CD4-positive, alpha-beta T cell (primary cell): ENCODE measurements around the gene MSANTD2. TPM values are rescaled to one million over a fixed set of nuclear protein-coding genes. Genes with fewer than 3 reads are reported as not detected.

Source experiments
- ATAC-seq: fragments of 200-7000 bp; cut with Tn5 transposase; one replicate; pipeline ENCODE4 v1.10.0; 2022; ENCODE audit warnings: mild to moderate bottlenecking; ENCODE audit not compliant: poor library complexity
- CTCF ChIA-PET: fragments of 350-600 bp; sonication (Branson Sonifier 250); formaldehyde crosslinking; loops from one replicate; lab custom pipeline; 2021; ENCODE audit warnings: antibody characterized with exemption, inconsistent platforms; lab: Charles Lee
- POLR2A ChIA-PET: fragments of 350-600 bp; sonication (Branson Sonifier 250); formaldehyde crosslinking; loops from one replicate; lab custom pipeline; 2021; ENCODE audit warnings: antibody characterized with exemption, inconsistent platforms; lab: Charles Lee
- DNase-seq, 14 experiments: peaks; one replicate each; pipeline ENCODE4 v3.0.0-alpha.2; 2013 to 2020; ENCODE audit warnings: mixed read lengths in 2 of 14
- H3K27ac ChIP-seq, 2 donors: one replicate each; pipeline versions ENCODE4 v1.5.1 to v1.7.0; 2013; ENCODE audit warnings: low read length in 2 of 2, low read depth in 1 of 2, mild to moderate bottlenecking in 1 of 2
- H3K27me3 ChIP-seq, 2 experiments: 1 replicate in 1 of 2; 2 replicates in 1 of 2; pipeline versions ENCODE4 v1.6.1 to v1.7.0; 2013; ENCODE audit warnings: low read length in 2 of 2, control low read depth in 1 of 2, mild to moderate bottlenecking in 1 of 2, moderate library complexity in 1 of 2; ENCODE audit not compliant: insufficient read depth in 2 of 2, control insufficient read depth in 1 of 2
- H3K36me3 ChIP-seq: one replicate; pipeline ENCODE4 v1.6.1; 2013; ENCODE audit warnings: low read length, control low read depth; ENCODE audit not compliant: insufficient read depth
- H3K4me1 ChIP-seq: one replicate; pipeline ENCODE4 v1.6.1; 2013; ENCODE audit warnings: low read length, control low read depth; ENCODE audit not compliant: insufficient read depth
- H3K4me3 ChIP-seq: one replicate; pipeline ENCODE4 v1.5.1; 2013; ENCODE audit warnings: mild to moderate bottlenecking, low read length, moderate library complexity
- H3K9me3 ChIP-seq, 2 experiments: 1 replicate in 1 of 2; 2 replicates in 1 of 2; pipeline versions ENCODE4 v1.6.1 to v1.7.0; 2013; ENCODE audit warnings: low read length in 2 of 2, mild to moderate bottlenecking in 2 of 2, control low read depth in 1 of 2, moderate library complexity in 1 of 2; ENCODE audit not compliant: control insufficient read depth in 1 of 2, insufficient read depth in 1 of 2
- H3K27ac Mint-ChIP-seq: one replicate; pipeline ENCODE4 v1.8.0; 2020; ENCODE audit warnings: mixed read lengths
- H3K27me3 Mint-ChIP-seq: one replicate; pipeline ENCODE4 v1.8.0; 2021; ENCODE audit warnings: mixed read lengths
- H3K36me3 Mint-ChIP-seq: one replicate; pipeline ENCODE4 v1.8.0; 2021; ENCODE audit warnings: low read depth, mixed read lengths
- H3K4me1 Mint-ChIP-seq: one replicate; pipeline ENCODE4 v1.8.0; 2021; ENCODE audit warnings: low read depth, mixed read lengths
- H3K4me3 Mint-ChIP-seq: one replicate; pipeline ENCODE4 v1.8.0; 2020; ENCODE audit warnings: mild to moderate bottlenecking, mixed read lengths
- H3K9me3 Mint-ChIP-seq: one replicate; pipeline ENCODE4 v1.8.0; 2020; ENCODE audit warnings: mixed read lengths
- CTCF ChIP-seq: fragments of 200-600 bp; IDR thresholded peaks from one replicate; pipeline ENCODE4 v1.8.0; 2022; ENCODE audit warnings: antibody characterized with exemption, mild to moderate bottlenecking
- intact Hi-C, 2 experiments: fragments of 100-400 bp; cut with DNase I in 1 of 2; cut with micrococcal nuclease in 1 of 2; formaldehyde crosslinking; loops; one replicate each; pipeline versions ENCODE4 v1.15.1 to v1.9.0; 2023 to 2025; cut with DNase I, micrococcal nuclease
- total RNA-seq, 174 experiments: library from RNA in 2 of 174; stranded (reverse) in 2 of 174; gene quantifications; one replicate each; pipeline ENCODE4 v1.2.3 and lab custom pipeline; 2021 to 2026

The MSANTD2 gene
- total RNA-seq, 2 experiments from 2014 or later, result 4.2 to 5.1 TPM

- no peak overlapping the region for H3K4me3 ChIP-seq
- no peaks in the 10 kb centered on the region for H3K27me3 Mint-ChIP-seq
- peaks cover 13% of the 10 kb centered on the region for H3K36me3 ChIP-seq
- no peak overlapping the region for H3K27ac ChIP-seq
- no peak for DNase-seq
- no peak overlapping the region for H3K27ac Mint-ChIP-seq
- no peaks in the 10 kb centered on the region for H3K4me1 Mint-ChIP-seq
- H3K36me3 Mint-ChIP-seq, result peaks cover 59% of the 10 kb centered on the region
- H3K27me3 ChIP-seq, result no peaks in the 10 kb centered on the region
- H3K9me3 ChIP-seq, result no peaks in the 10 kb centered on the region
- H3K4me1 ChIP-seq, result no peaks in the 10 kb centered on the region
- CTCF ChIA-PET, result interaction anchor here (1.0 to 1.8 kb wide), 3 partner anchors 12 to 101 kb away, joined by 3 to 6 read pairs (median 5); no protein-coding TSS in a partner anchor
- no peaks in the 10 kb centered on the region for H3K9me3 Mint-ChIP-seq
- POLR2A ChIA-PET, result interaction anchor here (1.1 kb wide), 1 partner anchor 9 kb away, joined by 3 read pairs; no protein-coding TSS in a partner anchor
- ATAC-seq, result no peak
- intact Hi-C loops, result loop anchor here in 1 of 2 experiments (10.0 kb wide), 1 partner anchor 1025 kb away; the partner anchor contains the start of gene ZNF202
- H3K4me3 Mint-ChIP-seq, result no peak overlapping the region
- no peak for TF ChIP-seq CTCF
Observed at GRCh38 chr11:124769806-124770774, 30.1 kb downstream of the MSANTD2 start.

- Histone ChIP-seq H3K9me3 (no peaks in the 10 kb centered on the region), H3K4me1 (no peaks in the 10 kb centered on the region), H3K4me3 (no peak overlapping the region), H3K27me3 (no peaks in the 10 kb centered on the region), H3K27ac (no peak overlapping the region), H3K36me3 (peaks cover 13% of the 10 kb centered on the region)
- Mint-ChIP-seq H3K4me1 (no peaks in the 10 kb centered on the region), H3K9me3 (no peaks in the 10 kb centered on the region), H3K4me3 (no peak overlapping the region), H3K27ac (no peak overlapping the region), H3K27me3 (no peaks in the 10 kb centered on the region), H3K36me3 (peaks cover 53% of the 10 kb centered on the region)
- DNase-seq (no peak), ATAC-seq (no peak)
- TF ChIP-seq CTCF, result no peak
- intact Hi-C loops, result loop anchor here in 1 of 2 experiments (10.0 kb wide), 1 partner anchor 1024 kb away; the partner anchor contains the start of gene ZNF202
- ChIA-PET CTCF (interaction anchor here (0.6 to 1.8 kb wide), 5 partner anchors 11 to 100 kb away, joined by 3 to 6 read pairs (median 4); no protein-coding TSS in a partner anchor), POLR2A (interaction anchor here (0.7 to 1.1 kb wide), 2 partner anchors 10 to 30 kb away, joined by 3 read pairs; no protein-coding TSS in a partner anchor)
Observed at GRCh38 chr11:124768914-124769313, 31.3 kb downstream of the MSANTD2 start.

- no peak for TF ChIP-seq CTCF
- DNase-seq, result no peak
- ATAC-seq, result no peak
- Histone ChIP-seq H3K4me1 (peaks cover 24% of the 10 kb centered on the region), H3K27ac (no peak overlapping the region), H3K36me3 (peaks cover 6% of the 10 kb centered on the region), H3K4me3 (no peak overlapping the region), H3K27me3 (peaks cover 5 to 8% of the 10 kb centered on the region in 2 experiments), H3K9me3 (no peaks in the 10 kb centered on the region)
- H3K27me3 Mint-ChIP-seq, result peaks cover 11% of the 10 kb centered on the region
- POLR2A ChIA-PET, result interaction anchor here (6.5 kb wide), 1 partner anchor 19 kb away, joined by 65 read pairs; no protein-coding TSS in a partner anchor
- H3K9me3 Mint-ChIP-seq, result no peaks in the 10 kb centered on the region
- H3K36me3 Mint-ChIP-seq, result peaks cover 30% of the 10 kb centered on the region
- CTCF ChIA-PET, result interaction anchor here (1.0 to 6.1 kb wide), 4 partner anchors 20 to 96 kb away, joined by 3 to 45 read pairs (median 17); no protein-coding TSS in a partner anchor
- H3K4me1 Mint-ChIP-seq, result peaks cover 12% of the 10 kb centered on the region
- no peak overlapping the region for H3K4me3 Mint-ChIP-seq
- intact Hi-C loops, result loop anchor here in 1 of 2 experiments (10.0 kb wide), 1 partner anchor 1021 kb away; the partner anchor contains the start of gene ZNF202
- no peak overlapping the region for H3K27ac Mint-ChIP-seq
Observed at GRCh38 chr11:124766156-124766555, 34.0 kb downstream of the MSANTD2 start.
